A549 (cell line): Measurements from ENCODE around the gene EXOG.

Experiments
- CHD2 ChIP-seq: fragments of 150-350 bp; IDR thresholded peaks from 2 replicates; pipeline ENCODE4 v1.6.1; 2014; ENCODE audit warnings: low read length; ENCODE audit not compliant: partially characterized antibody
- EHMT2 ChIP-seq: fragments of 200-600 bp; sonication (generic); IDR thresholded peaks from 2 replicates; pipeline ENCODE4 v1.6.1; 2016; ENCODE audit warnings: antibody characterized with exemption, low read depth, mild to moderate bottlenecking, moderate library complexity
- EP300 ChIP-seq, 2 experiments: fragments of >200 bp; sonication (Bioruptor Twin); formaldehyde crosslinking; IDR thresholded peaks; 2 replicates in 1 of 2; 3 replicates in 1 of 2; pipeline ENCODE4 v1.6.1; 2016 to 2017
- MAFK ChIP-seq: fragments of 450-650 bp; IDR thresholded peaks from 2 replicates; pipeline ENCODE4 v1.6.1; 2014; ENCODE audit not compliant: partially characterized antibody
- NFE2L2 ChIP-seq: fragments of 150-350 bp; conservative IDR thresholded peaks from 2 replicates; pipeline ENCODE4 v1.6.1; 2014; ENCODE audit warnings: low read length
- REST ChIP-seq: fragments of 200-600 bp; sonication (generic); IDR thresholded peaks from 2 replicates; pipeline ENCODE4 v1.6.1; 2016; ENCODE audit warnings: antibody characterized with exemption, mild to moderate bottlenecking, moderate library complexity
- USF2 ChIP-seq: fragments of 450-650 bp; IDR thresholded peaks from 2 replicates; pipeline ENCODE4 v1.6.1; 2014; ENCODE audit warnings: antibody characterized with exemption
- TF ChIP-seq, protein P1 (sequence below): fragments of >200 bp; sonication (Bioruptor Twin); formaldehyde crosslinking; IDR thresholded peaks from 3 replicates; pipeline ENCODE4 v1.5.1; 2016

- TF ChIP-seq, protein P1, sequence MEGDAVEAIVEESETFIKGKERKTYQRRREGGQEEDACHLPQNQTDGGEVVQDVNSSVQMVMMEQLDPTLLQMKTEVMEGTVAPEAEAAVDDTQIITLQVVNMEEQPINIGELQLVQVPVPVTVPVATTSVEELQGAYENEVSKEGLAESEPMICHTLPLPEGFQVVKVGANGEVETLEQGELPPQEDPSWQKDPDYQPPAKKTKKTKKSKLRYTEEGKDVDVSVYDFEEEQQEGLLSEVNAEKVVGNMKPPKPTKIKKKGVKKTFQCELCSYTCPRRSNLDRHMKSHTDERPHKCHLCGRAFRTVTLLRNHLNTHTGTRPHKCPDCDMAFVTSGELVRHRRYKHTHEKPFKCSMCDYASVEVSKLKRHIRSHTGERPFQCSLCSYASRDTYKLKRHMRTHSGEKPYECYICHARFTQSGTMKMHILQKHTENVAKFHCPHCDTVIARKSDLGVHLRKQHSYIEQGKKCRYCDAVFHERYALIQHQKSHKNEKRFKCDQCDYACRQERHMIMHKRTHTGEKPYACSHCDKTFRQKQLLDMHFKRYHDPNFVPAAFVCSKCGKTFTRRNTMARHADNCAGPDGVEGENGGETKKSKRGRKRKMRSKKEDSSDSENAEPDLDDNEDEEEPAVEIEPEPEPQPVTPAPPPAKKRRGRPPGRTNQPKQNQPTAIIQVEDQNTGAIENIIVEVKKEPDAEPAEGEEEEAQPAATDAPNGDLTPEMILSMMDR, result no peak
- TF ChIP-seq NFE2L2, result no peak
- TF ChIP-seq USF2, result no peak
- TF ChIP-seq EHMT2, result no peak
- no peak for TF ChIP-seq EP300 (IDR thresholded peaks at IDR 0.05)
- TF ChIP-seq CHD2, result no peak
- TF ChIP-seq MAFK, result no peak
- no peak for TF ChIP-seq REST
These were observed 20.4 kb upstream of the EXOG start for GRCh38 chr3:38475716-38476115.
